NCI-H1417 (cell line): ENCODE measurements around the gene CMTM7.
"Not testable (repeated sequence)": the region's sequence is repeated elsewhere in the genome, so short reads cannot be mapped to it uniquely, and the experiment has no call there.

Experiments used
- DNase-seq, 3 experiments: peaks; one replicate each; lab custom pipeline; 2025; lab: John Stamatoyannopoulos, UW

The CMTM7 gene

GRCh38 chr3:32438596-32439344 is 47.1 kb downstream of the CMTM7 start:
- no peak for DNase-seq

GRCh38 chr3:32439421-32439820 is 47.8 kb downstream of the CMTM7 start:
- not testable (repeated sequence) for DNase-seq

- no peak for DNase-seq
Observed at GRCh38 chr3:32440611-32441350, 49.1 kb downstream of the CMTM7 start.

GRCh38 chr3:32442766-32443165 is 51.1 kb downstream of the CMTM7 start:
- no peak for DNase-seq

- no peak for DNase-seq
Observed at GRCh38 chr3:32443478-32443877, 51.8 kb downstream of the CMTM7 start.

- DNase-seq = no peak
Observed at GRCh38 chr3:32447865-32448400, 56.3 kb downstream of the CMTM7 start.

GRCh38 chr3:32448686-32449474 is 57.2 kb downstream of the CMTM7 start:
- DNase-seq = no peak

GRCh38 chr3:32449691-32450090 is 58.0 kb downstream of the CMTM7 start:
- no peak for DNase-seq

GRCh38 chr3:32450426-32450825 is 58.8 kb downstream of the CMTM7 start:
- DNase-seq = no peak

- peak in 2 of 3 experiments; percentile 37 to 68 for DNase-seq
Observed at GRCh38 chr3:32450992-32451659, 59.5 kb downstream of the CMTM7 start.

- DNase-seq = no peak
Observed at GRCh38 chr3:32452009-32452408, 60.4 kb downstream of the CMTM7 start.

- no peak for DNase-seq
Observed at GRCh38 chr3:32453346-32453745, 61.7 kb downstream of the CMTM7 start.

GRCh38 chr3:32454111-32454510 is 62.5 kb downstream of the CMTM7 start:
- no peak for DNase-seq

GRCh38 chr3:32454731-32455608 is 63.3 kb downstream of the CMTM7 start:
- DNase-seq = peak in 2 of 3 experiments; percentile 11 to 41

- no peak for DNase-seq
Observed at GRCh38 chr3:32455609-32456428, 64.2 kb downstream of the CMTM7 start.

- DNase-seq = no peak
Observed at GRCh38 chr3:32456429-32457130, 64.9 kb downstream of the CMTM7 start.

GRCh38 chr3:32457971-32458471 is 66.4 kb downstream of the CMTM7 start:
- peak in 2 of 3 experiments; percentile 28 to 38 for DNase-seq

- DNase-seq = no peak
Observed at GRCh38 chr3:32459450-32459849, 67.8 kb downstream of the CMTM7 start.
